Gastroesophageal sphincter (tissue), 4 donors: ENCODE measurements around the gene ADD1. TPM values are rescaled to one million over a fixed set of nuclear protein-coding genes. Genes with fewer than 3 reads are reported as not detected.

Source experiments
- ATAC-seq: fragments of 150-250 bp; one replicate; pipeline ENCODE4 v1.9.1; 2016; ENCODE audit warnings: mild to moderate bottlenecking, moderate library complexity
- H3K27ac ChIP-seq, 4 donors: fragments of 200-600 bp; sonication (generic) in 3 of 4; 1 replicate in 3 of 4; 2 replicates in 1 of 4; pipeline ENCODE4 v1.5.1; 2016 to 2019
- H3K27me3 ChIP-seq: fragments of 200-600 bp; sonication (generic); one replicate; pipeline ENCODE4 v1.5.1; 2019
- H3K36me3 ChIP-seq, 2 donors: fragments of 200-600 bp; sonication (generic); one replicate each; pipeline ENCODE4 v1.5.1; 2019; ENCODE audit warnings: control low read depth in 1 of 2
- H3K4me1 ChIP-seq, 3 donors: fragments of 200-600 bp; sonication (generic); 1 replicate in 2 of 3; 2 replicates in 1 of 3; pipeline ENCODE4 v1.5.1; 2016 to 2019; ENCODE audit warnings: control low read depth in 2 of 3
- H3K4me3 ChIP-seq, 2 donors: fragments of 200-600 bp; sonication (generic); one replicate each; pipeline ENCODE4 v1.5.1; 2019; ENCODE audit warnings: mild to moderate bottlenecking in 1 of 2, moderate library complexity in 1 of 2
- H3K9me3 ChIP-seq, 3 donors: fragments of 200-600 bp; sonication (generic); one replicate each; pipeline ENCODE4 v1.5.1; 2017 to 2019; ENCODE audit warnings: control low read depth in 2 of 3
- EP300 ChIP-seq: sonication (generic); formaldehyde crosslinking; IDR thresholded peaks from one replicate; pipeline ENCODE4 v1.6.1; 2017; ENCODE audit warnings: antibody characterized with exemption, mild to moderate bottlenecking
- POLR2A ChIP-seq, 2 donors: fragments of 450-650 bp; IDR thresholded peaks; one replicate each; pipeline ENCODE4 v1.6.1; 2017; ENCODE audit warnings: antibody characterized with exemption in 2 of 2, mild to moderate bottlenecking in 2 of 2, moderate library complexity in 1 of 2
- POLR2AphosphoS5 ChIP-seq: sonication (generic); formaldehyde crosslinking; IDR thresholded peaks from one replicate; pipeline ENCODE4 v1.6.1; 2017; ENCODE audit warnings: antibody characterized with exemption
- WGBS, 2 donors: methylation state at CpG; one replicate each; pipeline ENCODE4 v1.1.5; 2018; ENCODE audit warnings: low coverage in 1 of 2; 5-methylcytosine and 5-hydroxymethylcytosine counted together
- total RNA-seq, 4 donors: library from RNA; depleted of rRNA; stranded (reverse); fragments of >200 nt; gene quantifications; one replicate each; pipeline ENCODE4 v1.1.0, GENCODE V29; 2016
- TF ChIP-seq, protein P1 (sequence below), 4 experiments: fragments of 200-600 bp in 2 of 4; fragments of 450-650 bp in 2 of 4; sonication (generic) in 1 of 4; IDR thresholded peaks; one replicate each; pipeline ENCODE4 v1.5.1; 2017 to 2019; ENCODE audit warnings: antibody characterized with exemption in 4 of 4, mild to moderate bottlenecking in 2 of 4, moderate library complexity in 2 of 4

The ADD1 gene
- total RNA-seq, 4 donors from 2014 or later = 230 to 384 (median 297) TPM

GRCh38 chr4:2925931-2926860, 82.6 kb downstream of the ADD1 start:
- no peak for ATAC-seq
- peaks cover 0 to 97% of the 10 kb centered on the region in 2 donors for H3K36me3 ChIP-seq
- TF ChIP-seq EP300 (no peak), POLR2A (IDR thresholded peaks at IDR 0.05) (no peak), POLR2AphosphoS5 (no peak)
- TF ChIP-seq, protein P1, sequence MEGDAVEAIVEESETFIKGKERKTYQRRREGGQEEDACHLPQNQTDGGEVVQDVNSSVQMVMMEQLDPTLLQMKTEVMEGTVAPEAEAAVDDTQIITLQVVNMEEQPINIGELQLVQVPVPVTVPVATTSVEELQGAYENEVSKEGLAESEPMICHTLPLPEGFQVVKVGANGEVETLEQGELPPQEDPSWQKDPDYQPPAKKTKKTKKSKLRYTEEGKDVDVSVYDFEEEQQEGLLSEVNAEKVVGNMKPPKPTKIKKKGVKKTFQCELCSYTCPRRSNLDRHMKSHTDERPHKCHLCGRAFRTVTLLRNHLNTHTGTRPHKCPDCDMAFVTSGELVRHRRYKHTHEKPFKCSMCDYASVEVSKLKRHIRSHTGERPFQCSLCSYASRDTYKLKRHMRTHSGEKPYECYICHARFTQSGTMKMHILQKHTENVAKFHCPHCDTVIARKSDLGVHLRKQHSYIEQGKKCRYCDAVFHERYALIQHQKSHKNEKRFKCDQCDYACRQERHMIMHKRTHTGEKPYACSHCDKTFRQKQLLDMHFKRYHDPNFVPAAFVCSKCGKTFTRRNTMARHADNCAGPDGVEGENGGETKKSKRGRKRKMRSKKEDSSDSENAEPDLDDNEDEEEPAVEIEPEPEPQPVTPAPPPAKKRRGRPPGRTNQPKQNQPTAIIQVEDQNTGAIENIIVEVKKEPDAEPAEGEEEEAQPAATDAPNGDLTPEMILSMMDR (IDR thresholded peaks at IDR 0.05) = no peak
- no peaks in the 10 kb centered on the region for H3K27me3 ChIP-seq
- no peaks in the 10 kb centered on the region for H3K9me3 ChIP-seq
- peaks cover 0 to 19% (median 5%) of the 10 kb centered on the region in 3 donors for H3K4me1 ChIP-seq
- 86 to 94% methylated on average over 3 to 30 of the region's 41 CpGs for WGBS, 2 donors
- no peak overlapping the region for H3K4me3 ChIP-seq
- H3K27ac ChIP-seq = no peak overlapping the region

GRCh38 chr4:2927016-2927695, 83.5 kb downstream of the ADD1 start:
- peaks cover 0 to 99% of the 10 kb centered on the region in 2 donors for H3K36me3 ChIP-seq
- TF ChIP-seq POLR2A (IDR thresholded peaks at IDR 0.05) = no peak
- no peak for TF ChIP-seq POLR2AphosphoS5
- TF ChIP-seq EP300 = no peak
- TF ChIP-seq, protein P1 (IDR thresholded peaks at IDR 0.05) = no peak
- H3K27me3 ChIP-seq = no peaks in the 10 kb centered on the region
- H3K4me1 ChIP-seq = peaks cover 0 to 28% (median 5%) of the 10 kb centered on the region in 3 donors
- ATAC-seq = no peak
- H3K4me3 ChIP-seq = no peak overlapping the region
- 79 to 90% methylated on average over 2 to 4 of the region's 18 CpGs for whole genome bisulfite sequencing, 2 donors
- no peaks in the 10 kb centered on the region for H3K9me3 ChIP-seq
- H3K27ac ChIP-seq = no peak overlapping the region

GRCh38 chr4:2927696-2928075, 84.0 kb downstream of the ADD1 start:
- peaks cover 0 to 94% of the 10 kb centered on the region in 2 donors for H3K36me3 ChIP-seq
- H3K9me3 ChIP-seq = no peaks in the 10 kb centered on the region
- no peak overlapping the region for H3K27ac ChIP-seq
- H3K4me3 ChIP-seq = no peak overlapping the region
- 96% methylated on average over 10 of the region's 12 CpGs; no CpG with 5 or more reads in 1 of the 2 donors for WGBS, 2 donors
- no peaks in the 10 kb centered on the region for H3K27me3 ChIP-seq
- TF ChIP-seq POLR2AphosphoS5 (no peak), EP300 (no peak), POLR2A (IDR thresholded peaks at IDR 0.05) (no peak)
- TF ChIP-seq, protein P1 (IDR thresholded peaks at IDR 0.05) = no peak
- no peak for ATAC-seq
- peaks cover 0 to 31% (median 5%) of the 10 kb centered on the region in 3 donors for H3K4me1 ChIP-seq

GRCh38 chr4:2928242-2929176, 84.9 kb downstream of the ADD1 start:
- Histone ChIP-seq H3K4me1 (peaks cover 0 to 34% (median 13%) of the 10 kb centered on the region in 3 donors), H3K9me3 (no peaks in the 10 kb centered on the region), H3K4me3 (no peak overlapping the region), H3K27ac (no peak overlapping the region), H3K36me3 (peaks cover 0 to 86% of the 10 kb centered on the region in 2 donors), H3K27me3 (no peaks in the 10 kb centered on the region)
- TF ChIP-seq, protein P1 (IDR thresholded peaks at IDR 0.05) = no peak
- no peak for ATAC-seq
- 83 to 89% methylated on average over 2 to 11 of the region's 32 CpGs for WGBS, 2 donors
